H1 (cell line): ENCODE results near the gene MYH6. TPM values are rescaled to one million over a fixed set of nuclear protein-coding genes. Genes with fewer than 3 reads are reported as not detected.

ENCODE experiments used
- BRCA1 ChIP-seq: IDR thresholded peaks from 2 replicates; pipeline ENCODE4 v1.6.1; 2012; ENCODE audit warnings: low read depth, low read length, improper control_type of control experiment
- HDAC2 ChIP-seq, 2 experiments: fragments of 300-600 bp in 1 of 2; sonication (generic) in 1 of 2; IDR thresholded peaks; 2 replicates each; pipeline ENCODE4 v1.6.1; 2011 to 2012; ENCODE audit warnings: low read depth in 2 of 2, low read length in 2 of 2, mild to moderate bottlenecking in 2 of 2, moderate library complexity in 2 of 2, borderline replicate concordance in 1 of 2, inconsistent platforms in 1 of 2
- polyA plus RNA-seq, 7 experiments: library from polyadenylated mRNA; depleted of rRNA in 3 of 7; stranded (reverse) in 5 of 7; unstranded in 2 of 7; fragments of >200 nt in 5 of 7; fragments of 200-250 nt in 2 of 7; gene quantifications; 1 replicate in 5 of 7; 2 replicates in 1 of 7; 4 replicates in 1 of 7; pipeline versions ENCODE4 v1.2.1 to v1.2.3, GENCODE V29; 2011 to 2013; ENCODE audit warnings: missing spikeins in 2 of 7, mixed read lengths in 2 of 7
- total RNA-seq: library from RNA; stranded (reverse); fragmentation: NEBNext Ultra II Directional; extraction: Animal tissue kit (Norgen Biotek cat#: 25700); gene quantifications from 2 replicates; pipeline ENCODE4 v1.2.1, GENCODE V29; 2021

Gene MYH6
- total and polyA plus RNA-seq, 2 of the 8 experiments (the other 6 are each of a cell fraction or from before 2014, with no cell fraction given), result 0.03 TPM; not detected in 1

DNA sequence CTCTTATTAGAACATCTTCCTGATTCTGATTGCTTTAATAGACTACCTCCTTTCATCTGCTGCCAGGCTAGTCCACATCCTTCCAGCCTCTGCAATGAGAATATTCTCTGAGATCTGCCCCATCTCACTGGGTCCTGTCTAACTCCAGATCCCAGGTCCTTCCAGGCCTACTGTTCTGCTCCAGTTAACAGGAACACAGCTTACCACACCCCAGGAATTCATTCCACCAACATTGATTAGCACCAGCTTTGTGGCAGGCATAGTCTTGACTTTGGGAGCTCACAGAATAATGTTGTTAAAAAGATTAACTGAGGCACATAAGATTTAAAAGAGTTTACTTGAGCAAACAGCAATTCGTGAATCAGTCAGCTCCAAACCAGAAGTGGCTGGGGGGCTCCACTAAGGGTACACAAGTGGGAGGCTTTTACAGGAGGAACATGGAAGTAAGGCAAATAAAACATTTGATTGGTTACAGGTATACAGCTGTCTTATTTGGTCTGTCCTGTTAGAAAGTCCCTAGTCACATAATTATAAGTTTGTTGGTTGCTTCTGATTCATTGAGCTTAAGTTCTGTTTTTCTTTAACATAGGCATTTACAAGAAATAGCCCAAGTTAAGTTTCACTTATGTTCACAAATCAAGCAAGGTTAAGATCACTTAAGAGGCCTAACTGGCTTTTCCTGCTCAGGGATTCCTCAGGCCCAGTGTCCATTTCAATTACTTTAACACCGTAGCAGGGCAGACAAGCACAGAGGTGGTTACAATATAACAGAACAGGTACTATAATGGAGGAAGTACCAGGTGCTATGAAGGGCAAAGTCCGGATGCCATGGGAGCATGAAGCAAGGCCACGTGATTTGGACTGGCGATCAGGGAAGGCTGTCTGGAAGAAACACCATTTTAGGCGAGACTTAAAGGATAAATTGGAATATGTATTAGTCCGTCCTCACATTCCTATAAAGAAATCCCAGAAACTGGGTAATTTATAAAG, 39.6 kb upstream of the MYH6 start (continued):
- no peak for TF ChIP-seq HDAC2 (IDR thresholded peaks at IDR 0.05; ENCODE audit: borderline replicate concordance in 1 of 2, low read depth in 2 of 2, low read length in 2 of 2)
- TF ChIP-seq BRCA1, result no peak
